Activated CD4-positive, alpha-beta T cell treated with anti-CD3 and anti-CD28 coated beads, Interleukin-10, Interleukin-2, amounts not matched to agents 100 ng/mL and 50 ng/mL, durations not matched to agents 16 hours and 8 hours (primary cell): ENCODE results near the gene SORBS1.

ENCODE experiments used
- DNase-seq: peaks from one replicate; pipeline ENCODE4 v3.0.0-alpha.2; 2020

Gene SORBS1

GRCh38 chr10:95406651-95407280 lies 154.4 kb downstream of the SORBS1 start:
- DNase-seq: no peak

DNA sequence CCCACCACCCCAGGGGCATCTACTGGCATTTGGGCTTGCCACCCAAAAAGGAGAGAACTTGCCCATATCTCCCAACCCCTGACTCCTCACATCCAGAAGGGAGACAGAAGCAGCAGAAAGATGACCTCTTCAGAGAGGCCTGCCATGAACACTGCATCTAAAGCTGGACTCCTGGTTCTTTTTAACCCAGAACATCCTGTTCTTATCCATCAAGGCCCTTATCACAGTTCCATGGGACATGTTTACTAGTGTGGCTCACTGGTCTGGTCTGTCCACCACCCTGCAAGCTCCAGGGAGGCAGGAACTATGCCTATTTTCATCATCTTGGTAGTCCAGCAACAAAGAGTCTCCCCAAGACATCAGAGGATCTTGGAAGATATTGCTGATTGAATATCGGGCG lies 155.5 kb downstream of the SORBS1 start:
- DNase-seq: no peak

- DNase-seq: no peak
Measured at GRCh38 chr10:95404864-95405263, 156.3 kb downstream of the SORBS1 start.

DNA sequence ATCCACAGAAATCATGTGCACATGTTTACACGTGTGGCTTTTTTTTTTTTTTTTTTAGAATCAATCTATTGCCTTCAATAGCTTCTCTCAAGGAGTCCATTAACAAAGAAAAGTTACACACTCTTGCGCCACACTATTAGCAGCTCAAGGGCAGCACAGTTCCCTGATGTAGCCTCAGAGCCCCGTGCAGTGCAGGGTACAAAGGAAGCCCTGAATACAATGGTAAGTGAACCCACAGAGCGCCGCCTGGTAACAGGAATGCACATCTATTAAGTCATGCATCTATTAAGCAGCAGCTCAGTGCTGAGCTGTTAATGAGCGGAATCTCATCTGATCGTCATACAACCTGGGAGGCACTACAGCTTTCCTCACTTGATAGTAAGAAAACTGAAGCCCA lies 156.7 kb downstream of the SORBS1 start:
- DNase-seq: no peak

DNA sequence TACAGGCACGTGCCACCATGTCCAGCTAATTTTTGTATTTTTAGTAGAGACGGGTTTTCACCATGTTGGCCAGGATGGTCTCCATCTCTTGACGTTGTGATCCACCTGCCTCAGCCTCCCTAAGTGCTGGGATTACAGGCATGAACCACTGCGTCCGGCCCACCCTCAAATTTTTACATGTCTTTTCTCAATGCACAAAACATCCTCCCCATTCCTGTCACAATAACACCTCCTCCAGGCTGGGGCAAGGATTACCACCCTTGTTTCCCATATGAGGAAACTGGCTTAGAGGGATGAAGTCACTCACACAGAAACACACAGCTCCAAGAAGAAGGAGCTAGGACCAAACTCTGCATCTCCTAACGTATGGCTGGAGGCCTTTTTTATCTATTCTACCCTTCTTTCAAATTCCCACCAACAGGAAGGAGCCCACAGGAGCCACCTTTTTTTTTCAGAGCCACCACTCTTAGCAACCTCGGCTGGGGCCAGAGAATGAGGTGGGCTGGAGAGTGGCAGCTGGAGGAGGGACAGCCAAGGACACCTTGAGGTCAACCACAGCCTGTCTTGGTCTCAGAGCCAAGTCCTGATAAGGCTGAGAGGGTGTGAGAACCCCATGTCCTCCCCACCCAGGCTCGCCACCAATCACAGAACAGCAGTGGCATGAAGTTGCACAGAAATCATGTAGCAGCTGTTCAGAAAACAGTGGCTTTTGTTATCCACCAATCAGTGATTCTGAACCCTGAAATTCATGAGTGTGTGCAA lies 157.3 kb downstream of the SORBS1 start:
- no peak for DNase-seq

DNA sequence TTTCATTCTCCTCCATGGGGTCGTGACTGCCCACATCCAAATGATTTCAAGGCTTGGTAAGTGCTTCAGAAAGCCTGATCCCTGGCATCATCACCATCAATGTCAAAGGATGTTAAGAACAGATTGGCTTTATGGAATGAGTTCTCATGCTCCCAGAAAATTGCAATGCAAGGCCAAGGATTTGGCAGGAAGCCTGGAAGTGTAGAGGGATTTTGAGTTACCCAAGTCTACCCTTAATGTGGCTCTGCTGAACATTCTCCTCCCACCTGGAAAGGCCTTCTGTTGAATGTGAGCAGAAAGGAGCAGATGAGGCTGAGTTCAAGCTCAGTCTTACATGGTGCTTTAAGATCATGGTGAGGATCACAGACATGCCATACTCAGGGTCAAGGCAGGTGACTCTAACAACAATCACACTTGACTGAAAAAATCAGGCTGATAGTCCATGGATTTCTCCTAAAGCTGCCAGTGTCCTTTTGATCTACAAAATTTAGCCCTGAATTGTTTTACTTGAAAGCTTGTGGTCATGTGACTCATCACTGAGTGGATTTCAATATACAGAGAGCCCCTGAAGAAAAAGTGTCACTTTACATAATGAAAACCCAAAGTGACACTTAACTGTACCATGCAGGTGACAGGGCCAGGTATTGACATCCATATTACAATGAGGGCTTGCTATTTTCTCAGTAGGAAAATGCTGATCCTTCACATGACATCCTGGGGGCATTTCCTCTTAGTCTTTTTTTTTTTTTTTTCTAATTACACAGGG lies 159.3 kb downstream of the SORBS1 start:
- no peak for DNase-seq

DNA sequence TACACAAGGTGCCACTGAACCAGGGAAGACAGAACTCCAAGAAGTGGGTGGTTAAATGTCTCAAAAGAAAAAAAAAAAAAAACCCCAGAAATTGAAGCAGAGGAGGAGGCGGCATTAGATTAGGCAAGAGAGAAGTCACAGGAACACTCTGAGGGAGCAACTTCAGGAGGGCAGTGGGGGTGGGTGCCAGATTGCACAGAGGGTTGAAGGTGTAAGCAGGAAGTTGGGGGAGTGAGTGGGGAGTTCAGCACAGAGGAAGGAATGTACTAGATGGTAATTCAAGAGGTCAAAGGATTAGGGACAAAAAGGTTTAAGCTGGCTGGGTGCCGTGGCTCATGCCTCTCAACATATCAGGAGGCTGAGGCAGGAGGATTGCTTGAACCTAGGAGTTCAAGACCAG lies 160.4 kb downstream of the SORBS1 start:
- no peak for DNase-seq

DNA sequence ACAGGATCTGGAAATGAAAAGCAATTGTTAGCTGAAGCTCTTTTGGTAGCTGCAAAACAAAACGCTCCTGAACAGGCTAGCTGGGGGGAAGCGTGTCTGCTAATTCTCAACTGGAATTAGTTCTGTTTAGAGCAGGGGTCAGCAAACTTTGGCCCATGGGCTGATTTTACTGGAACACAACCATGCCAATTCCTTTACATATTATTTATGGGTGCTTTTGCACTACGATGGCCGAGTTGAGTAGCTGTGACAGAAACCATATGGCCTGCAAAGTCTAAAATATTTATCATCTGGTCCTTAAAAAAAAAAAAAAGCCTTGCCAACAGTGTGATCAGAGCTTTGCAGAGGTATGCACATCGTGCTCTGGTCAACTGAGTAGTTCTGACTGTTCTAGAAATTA lies 162.0 kb downstream of the SORBS1 start:
- no peak for DNase-seq

DNA sequence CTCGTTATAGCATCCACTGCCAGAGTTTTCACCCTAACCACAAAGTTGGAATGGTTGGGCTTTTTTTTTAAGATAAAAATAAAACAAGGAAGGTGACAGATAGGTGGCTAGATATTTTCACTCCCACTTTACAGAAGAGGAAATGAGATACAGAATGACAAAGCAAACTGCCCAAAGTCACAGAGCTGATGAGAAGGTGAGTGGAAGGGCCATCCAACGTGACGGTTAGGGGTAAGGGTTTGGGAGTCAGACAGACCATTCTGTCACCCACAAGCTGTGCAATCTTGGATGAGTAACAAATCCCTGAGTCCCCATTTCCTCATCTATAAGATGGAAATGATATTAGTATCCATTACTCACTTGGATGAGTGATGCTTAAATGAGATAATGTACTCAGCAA lies 163.4 kb downstream of the SORBS1 start:
- DNase-seq: no peak

GRCh38 chr10:95395947-95396449 lies 165.2 kb downstream of the SORBS1 start:
- DNase-seq: no peak

DNA sequence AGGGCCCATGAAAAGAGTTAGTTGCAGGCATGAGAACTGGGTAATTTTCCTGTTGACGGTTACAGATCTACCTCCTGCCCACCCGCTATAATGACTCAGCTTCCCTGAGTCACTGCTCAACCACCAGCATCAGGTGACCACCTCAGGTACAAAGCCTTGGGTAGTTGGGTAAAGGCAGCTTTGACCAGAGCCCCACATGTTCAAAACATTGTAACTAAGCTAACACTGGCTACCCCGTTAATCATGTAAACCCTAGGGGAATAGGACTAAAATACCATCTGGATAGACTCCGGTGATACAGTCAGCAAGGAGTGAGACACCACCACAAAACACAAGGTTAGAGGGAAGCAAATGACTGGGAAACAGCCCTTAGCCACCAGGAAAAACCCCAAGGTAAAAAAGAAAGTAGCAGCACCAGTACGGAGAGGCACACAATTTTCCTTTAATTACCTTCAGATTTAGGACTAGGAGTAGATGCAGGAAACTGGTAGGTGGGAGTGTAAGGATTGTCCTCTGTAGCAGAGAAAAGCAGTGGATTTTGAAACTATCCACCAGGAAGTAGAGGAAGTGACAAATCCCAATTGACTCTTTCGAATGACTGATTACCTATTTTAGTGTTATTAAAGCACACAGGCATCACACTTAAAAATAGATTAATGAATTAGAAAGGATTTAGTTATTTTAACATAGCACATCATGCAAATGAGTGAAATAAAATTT lies 166.8 kb downstream of the SORBS1 start:
- peak; percentile 64 for DNase-seq

- DNase-seq: no peak
Measured at GRCh38 chr10:95392681-95393164, 168.4 kb downstream of the SORBS1 start.

GRCh38 chr10:95392217-95392584 lies 169.0 kb downstream of the SORBS1 start:
- no peak for DNase-seq

GRCh38 chr10:95391581-95392216 lies 169.5 kb downstream of the SORBS1 start:
- DNase-seq: no peak

GRCh38 chr10:95391164-95391563 lies 170.0 kb downstream of the SORBS1 start:
- DNase-seq: no peak

DNA sequence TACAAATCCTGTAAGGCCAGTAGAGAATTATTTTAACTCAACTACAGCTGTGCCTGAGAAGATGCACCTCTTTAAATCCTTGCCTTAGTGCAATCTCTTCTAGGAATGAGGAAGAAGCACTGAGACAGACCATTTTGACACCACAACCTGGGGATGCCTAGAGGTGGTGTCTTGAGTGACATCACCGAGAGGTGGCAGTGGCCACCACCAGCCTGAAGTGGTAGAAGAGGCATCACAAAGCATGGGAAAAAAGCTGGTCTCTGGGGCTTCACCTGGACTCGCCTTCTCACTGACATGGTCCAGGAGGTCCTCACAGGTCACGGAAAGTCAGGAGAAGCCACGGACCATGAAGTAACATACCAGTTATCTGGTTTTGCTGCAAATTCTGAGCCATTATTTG lies 171.2 kb downstream of the SORBS1 start:
- no peak for DNase-seq

GRCh38 chr10:95389176-95389575 lies 172.0 kb downstream of the SORBS1 start:
- no peak for DNase-seq

DNA sequence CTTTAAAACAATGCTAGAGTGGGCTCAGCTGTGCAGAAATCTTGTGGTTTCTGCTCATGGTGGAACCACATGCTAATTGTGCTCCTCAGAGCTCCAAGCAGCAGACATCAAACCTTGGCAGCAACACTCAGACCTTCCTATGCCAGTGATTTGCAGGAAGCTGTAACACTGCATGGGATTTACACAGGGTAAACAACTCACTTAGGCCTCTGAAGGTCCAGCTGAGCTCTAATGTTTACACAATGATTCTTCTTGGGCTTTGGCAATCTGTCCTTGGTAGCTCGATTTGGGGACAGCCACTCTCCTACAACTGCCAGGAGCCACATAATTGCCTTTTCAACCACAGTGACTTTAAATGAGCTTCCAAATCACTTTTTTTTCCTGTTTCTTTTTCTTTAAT lies 172.6 kb downstream of the SORBS1 start:
- no peak for DNase-seq

- DNase-seq: no peak
Measured at GRCh38 chr10:95388109-95388471, 173.1 kb downstream of the SORBS1 start.

DNA sequence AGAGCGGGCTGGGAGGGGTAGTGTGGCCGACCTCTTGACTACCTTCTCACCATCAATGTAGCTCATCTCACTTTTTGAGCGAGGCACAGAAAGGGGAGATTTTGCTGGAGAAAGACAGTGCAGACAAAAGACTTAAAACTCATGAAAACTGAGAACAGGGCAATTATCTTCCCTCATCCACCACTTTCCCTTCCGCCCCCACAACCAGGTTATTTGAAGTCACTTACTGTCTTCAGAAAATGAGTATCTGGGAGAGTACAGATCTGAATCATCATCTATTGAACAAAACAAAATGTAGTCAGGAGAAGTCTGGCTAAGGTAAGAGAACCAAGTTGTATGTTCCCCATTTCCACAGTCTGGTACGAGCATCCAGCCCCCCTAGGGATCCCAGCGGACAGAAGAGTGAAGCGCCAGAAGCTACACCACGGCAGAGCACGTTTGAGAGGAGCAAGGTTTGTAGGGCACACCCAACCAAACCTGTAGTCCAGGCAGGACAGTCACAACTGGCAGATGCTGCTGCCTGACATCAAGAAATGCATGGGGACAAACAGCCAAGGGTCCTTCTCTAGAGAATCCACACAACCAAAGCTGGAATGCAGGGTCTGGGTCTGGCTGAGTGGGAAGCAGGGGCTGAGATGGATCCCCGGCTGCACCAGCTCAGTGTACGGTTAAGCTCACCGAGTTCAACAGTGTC lies 177.0 kb downstream of the SORBS1 start:
- DNase-seq: peak; percentile 28

DNA sequence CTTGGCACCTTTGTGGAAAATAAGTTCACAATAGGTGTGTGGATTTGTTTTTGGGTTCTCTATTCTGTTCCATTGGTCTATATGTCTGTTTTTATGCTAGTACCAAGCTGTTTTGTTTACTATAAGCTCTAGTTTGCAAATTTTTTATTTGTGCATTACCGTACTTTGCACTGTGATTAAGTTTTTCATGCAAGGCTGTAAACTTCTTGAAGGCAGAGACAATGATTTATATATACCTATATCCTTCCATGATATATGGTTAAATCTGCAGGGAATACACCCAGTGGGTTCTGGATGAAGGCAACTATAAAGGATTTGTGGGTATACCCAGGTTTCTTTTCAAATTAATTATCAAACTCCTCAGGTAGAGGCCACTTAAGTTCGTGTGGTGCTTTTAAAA lies 178.6 kb downstream of the SORBS1 start:
- no peak for DNase-seq

GRCh38 chr10:95382174-95382573 lies 179.0 kb downstream of the SORBS1 start:
- no peak for DNase-seq
